SK-N-SH (cell line): Measurements from ENCODE around the gene CENPP. TPM values are rescaled to one million over a fixed set of nuclear protein-coding genes. Genes with fewer than 3 reads are reported as not detected.
A peak's percentile ranks its signal among the peaks of the same experiment; 100 is the strongest.

ENCODE experiments used
- CTCF ChIA-PET: fragments of 300-600, 350-600 bp; formaldehyde crosslinking; extraction: SDS; loops from one replicate; lab custom pipeline; 2021; lab: Yijun Ruan, JAX
- POLR2A ChIA-PET: fragments of 350-600 bp; sonication (Branson Sonifier 250); formaldehyde crosslinking; extraction: SDS; loops from one replicate; lab custom pipeline; 2020; ENCODE audit warnings: antibody characterized with exemption, inconsistent platforms; lab: Yijun Ruan, JAX
- DNase-seq: peaks from one replicate; pipeline ENCODE4 v3.0.0; 2012
- H2AFZ ChIP-seq: fragments of 200-600 bp; sonication (generic); 2 replicates; pipeline ENCODE4 v1.8.1; 2016; ENCODE audit warnings: antibody characterized with exemption, mild to moderate bottlenecking, low read depth
- H3F3A ChIP-seq: fragments of 200-600 bp; sonication (generic); replicated peaks from 2 replicates; pipeline ENCODE3; 2016; ENCODE audit warnings: antibody characterized with exemption, mild to moderate bottlenecking; ENCODE audit not compliant: insufficient read depth
- H3K27ac ChIP-seq, 2 experiments: fragments of 200-500 bp in 1 of 2; fragments of 200-600 bp in 1 of 2; sonication (Bioruptor generic) in 1 of 2; sonication (generic), shearing (Covaris generic) in 1 of 2; 2 replicates each; pipeline versions ENCODE4 v1.5.1 to v1.6.1; 2014 to 2016; ENCODE audit warnings: low read depth in 2 of 2, inconsistent platforms in 1 of 2, low read length in 1 of 2, mild to moderate bottlenecking in 1 of 2, mixed read lengths in 1 of 2
- H3K27me3 ChIP-seq: fragments of 200-600 bp; sonication (generic), shearing (Covaris generic); 2 replicates; pipeline ENCODE4 v1.6.1; 2016; ENCODE audit warnings: mixed run types; ENCODE audit not compliant: insufficient read depth
- H3K36me3 ChIP-seq, 2 experiments: fragments of 200-500 bp in 1 of 2; fragments of 200-600 bp in 1 of 2; sonication (Bioruptor generic) in 1 of 2; sonication (generic) in 1 of 2; replicated peaks in 1 of 2; 2 replicates each; pipeline versions ENCODE3 to v1.5.1; 2014 to 2016; ENCODE audit warnings: low read length in 1 of 2, mild to moderate bottlenecking in 1 of 2; ENCODE audit not compliant: insufficient read depth in 2 of 2, control insufficient read depth in 1 of 2
- H3K4me1 ChIP-seq, 2 experiments: fragments of 200-500 bp in 1 of 2; fragments of 200-600 bp in 1 of 2; sonication (Bioruptor generic) in 1 of 2; sonication (generic), shearing (Covaris generic) in 1 of 2; 2 replicates each; pipeline versions ENCODE4 v1.5.1 to v1.6.1; 2014 to 2016; ENCODE audit warnings: low read depth in 1 of 2, low read length in 1 of 2, mixed run types in 1 of 2; ENCODE audit not compliant: insufficient read depth in 2 of 2, control insufficient read depth in 1 of 2
- H3K4me2 ChIP-seq: fragments of 200-600 bp; sonication (generic), shearing (Covaris generic); 2 replicates; pipeline ENCODE4 v1.6.1; 2017; ENCODE audit warnings: mixed run types
- H3K4me3 ChIP-seq, 2 experiments: fragments of 200-500 bp in 1 of 2; fragments of 200-600 bp in 1 of 2; sonication (Bioruptor generic) in 1 of 2; sonication (generic), shearing (Covaris generic) in 1 of 2; 2 replicates each; pipeline versions ENCODE4 v1.5.1 to v1.8.1; 2014 to 2016; ENCODE audit warnings: low read depth in 2 of 2, inconsistent platforms in 1 of 2, low read length in 1 of 2, mild to moderate bottlenecking in 1 of 2, mixed read lengths in 1 of 2, moderate library complexity in 1 of 2
- H3K79me2 ChIP-seq: fragments of 200-600 bp; sonication (generic); 2 replicates; pipeline ENCODE4 v1.8.1; 2017; ENCODE audit warnings: mild to moderate bottlenecking; ENCODE audit not compliant: insufficient read depth
- H3K9ac ChIP-seq: fragments of 200-600 bp; sonication (generic); 2 replicates; pipeline ENCODE4 v1.6.1; 2017; ENCODE audit warnings: mixed run types
- H3K9me2 ChIP-seq: fragments of 200-600 bp; sonication (generic); 2 replicates; pipeline ENCODE4 v1.6.1; 2017; ENCODE audit warnings: mixed run types
- H3K9me3 ChIP-seq: fragments of 200-600 bp; sonication (generic); 2 replicates; pipeline ENCODE4 v1.6.1; 2017; ENCODE audit warnings: mixed run types, mild to moderate bottlenecking, moderate library complexity
- H4K20me1 ChIP-seq: fragments of 200-600 bp; sonication (generic); 2 replicates; pipeline ENCODE4 v1.6.1; 2017; ENCODE audit warnings: mild to moderate bottlenecking, mixed run types; ENCODE audit not compliant: insufficient read depth
- CTCF ChIP-seq: fragments of 200-600 bp; sonication (generic); IDR thresholded peaks from 2 replicates; pipeline ENCODE4 v1.6.1; 2017; ENCODE audit warnings: antibody characterized with exemption, mild to moderate bottlenecking, moderate library complexity
- FOSL2 ChIP-seq: IDR thresholded peaks from 2 replicates; pipeline ENCODE4 v1.4.0; 2012; ENCODE audit warnings: low read depth, mild to moderate bottlenecking, moderate library complexity, borderline replicate concordance
- IRF3 ChIP-seq: fragments of 150-350 bp; IDR thresholded peaks from 2 replicates; pipeline ENCODE4 v1.6.1; 2016; ENCODE audit warnings: mild to moderate bottlenecking, low read depth, low read length
- NFIC ChIP-seq: IDR thresholded peaks from 2 replicates; pipeline ENCODE4 v1.4.0; 2012; ENCODE audit warnings: borderline replicate concordance
- PBX3 ChIP-seq: IDR thresholded peaks from 2 replicates; pipeline ENCODE4; 2012
- POLR2AphosphoS5 ChIP-seq: IDR thresholded peaks from 2 replicates; pipeline ENCODE4 v1.6.1; 2012; ENCODE audit warnings: low read depth, low read length
- RAD21 ChIP-seq: IDR thresholded peaks from 2 replicates; pipeline ENCODE4 v1.6.1; 2012; ENCODE audit warnings: mild to moderate bottlenecking, low read length
- REST ChIP-seq: IDR thresholded peaks from 2 replicates; pipeline ENCODE4 v1.6.1; 2012; ENCODE audit warnings: mild to moderate bottlenecking, low read depth, low read length, moderate library complexity
- SIN3A ChIP-seq: IDR thresholded peaks from 2 replicates; pipeline ENCODE4 v1.6.1; 2012; ENCODE audit warnings: low read depth, mild to moderate bottlenecking, low read length, moderate library complexity, borderline replicate concordance
- TCF12 ChIP-seq: IDR thresholded peaks from 2 replicates; pipeline ENCODE4 v1.4.0; 2012
- USF1 ChIP-seq: IDR thresholded peaks from 2 replicates; pipeline ENCODE4 v1.4.0; 2012; ENCODE audit warnings: low read depth, borderline replicate concordance
- USF2 ChIP-seq: fragments of 150-350 bp; IDR thresholded peaks from 2 replicates; pipeline ENCODE4 v1.6.1; 2017; ENCODE audit warnings: antibody characterized with exemption, low read length, low read depth, borderline replicate concordance
- YY1 ChIP-seq: IDR thresholded peaks from 2 replicates; pipeline ENCODE4 v1.4.0; 2012; ENCODE audit warnings: low read depth, mild to moderate bottlenecking
- WGBS: methylation state at CpG from one replicate; pipeline ENCODE4 v1.1.6; 2017; ENCODE audit warnings: low lambda C conversion rate; 5-methylcytosine and 5-hydroxymethylcytosine counted together
- polyA plus RNA-seq, 3 experiments: library from polyadenylated mRNA; depleted of rRNA; stranded (reverse); fragments of >200 nt; gene quantifications; 2 replicates each; pipeline ENCODE4 v1.2.3, GENCODE V29; 2012

Gene CENPP
- polyA plus RNA-seq, 1 of the 3 experiments (the other 2 are of a cell fraction), result 1.3 TPM

- WGBS, result 68% methylated on average over 1 of the region's 1 CpG
- no peaks in the 10 kb centered on the region for H4K20me1 ChIP-seq
- peaks cover 3 to 8% of the 10 kb centered on the region in 2 experiments for H3K36me3 ChIP-seq
- POLR2A ChIA-PET, result no interaction called here
- no peak overlapping the region for H3K4me3 ChIP-seq
- H3K79me2 ChIP-seq, result no peaks in the 10 kb centered on the region
- H2AFZ ChIP-seq, result no peak overlapping the region
- peak overlapping the region in 1 of 2 experiments; percentile 87; a peak in 1 of 4 replicates for H3K27ac ChIP-seq
- H3K4me2 ChIP-seq, result no peak overlapping the region
- H3K9me3 ChIP-seq, result no peaks in the 10 kb centered on the region
- no peaks in the 10 kb centered on the region for H3F3A ChIP-seq
- H3K9ac ChIP-seq, result no peak overlapping the region
- DNase-seq, result no peak
- H3K4me1 ChIP-seq, result peaks cover 0 to 4% of the 10 kb centered on the region in 2 experiments; a peak in 2 of 4 replicates
- H3K27me3 ChIP-seq, result no peaks in the 10 kb centered on the region
- TF ChIP-seq RAD21 (peak; percentile 44), USF2 (no peak), CTCF (peak; percentile 55)
- CTCF ChIA-PET, result interaction anchor here (0.8 to 2.7 kb wide), 15 partner anchors 11 to 448 kb away, joined by 3 to 23 read pairs (median 4); no protein-coding TSS in a partner anchor
- H3K9me2 ChIP-seq, result no peaks in the 10 kb centered on the region
Observed at GRCh38 chr9:92342825-92343488, 17.2 kb downstream of the CENPP start.

- Histone ChIP-seq H2AFZ (no peak overlapping the region), H3K27me3 (no peaks in the 10 kb centered on the region), H3K9me2 (no peaks in the 10 kb centered on the region), H3K36me3 (no peaks in the 10 kb centered on the region), H3K79me2 (no peaks in the 10 kb centered on the region), H3K9me3 (no peaks in the 10 kb centered on the region), H4K20me1 (no peaks in the 10 kb centered on the region), H3K9ac (no peak overlapping the region), H3K4me1 (peaks cover 4 to 8% of the 10 kb centered on the region in 2 experiments; a peak in 3 of 4 replicates), H3K4me2 (no peak overlapping the region), H3F3A (peaks cover 10% of the 10 kb centered on the region), H3K27ac (no peak overlapping the region), H3K4me3 (no peak overlapping the region)
- no peak for DNase-seq
- ChIA-PET CTCF (no interaction called here), POLR2A (no interaction called here)
- TF ChIP-seq FOSL2 (no peak), NFIC (no peak), CTCF (no peak), USF1 (no peak), SIN3A (no peak), IRF3 (no peak), POLR2AphosphoS5 (no peak), PBX3 (no peak), TCF12 (no peak), REST (no peak), YY1 (no peak)
Observed at GRCh38 chr9:92345582-92345981, 19.8 kb downstream of the CENPP start.
